Head of caudate nucleus (tissue), 42 donors: ENCODE data around the gene TNN.

Experiments
- DNase-seq, 42 donors: peaks; one replicate each; pipeline versions ENCODE4 v3.0.0 to v3.0.0-alpha.2; 2020 to 2021; ENCODE audit warnings: mixed read lengths in 7 of 42
- intact Hi-C: fragments of 100-400 bp; cut with DNase I; formaldehyde crosslinking; loops from one replicate; pipeline ENCODE4 v1.15.0; 2022

The TNN gene

DNA sequence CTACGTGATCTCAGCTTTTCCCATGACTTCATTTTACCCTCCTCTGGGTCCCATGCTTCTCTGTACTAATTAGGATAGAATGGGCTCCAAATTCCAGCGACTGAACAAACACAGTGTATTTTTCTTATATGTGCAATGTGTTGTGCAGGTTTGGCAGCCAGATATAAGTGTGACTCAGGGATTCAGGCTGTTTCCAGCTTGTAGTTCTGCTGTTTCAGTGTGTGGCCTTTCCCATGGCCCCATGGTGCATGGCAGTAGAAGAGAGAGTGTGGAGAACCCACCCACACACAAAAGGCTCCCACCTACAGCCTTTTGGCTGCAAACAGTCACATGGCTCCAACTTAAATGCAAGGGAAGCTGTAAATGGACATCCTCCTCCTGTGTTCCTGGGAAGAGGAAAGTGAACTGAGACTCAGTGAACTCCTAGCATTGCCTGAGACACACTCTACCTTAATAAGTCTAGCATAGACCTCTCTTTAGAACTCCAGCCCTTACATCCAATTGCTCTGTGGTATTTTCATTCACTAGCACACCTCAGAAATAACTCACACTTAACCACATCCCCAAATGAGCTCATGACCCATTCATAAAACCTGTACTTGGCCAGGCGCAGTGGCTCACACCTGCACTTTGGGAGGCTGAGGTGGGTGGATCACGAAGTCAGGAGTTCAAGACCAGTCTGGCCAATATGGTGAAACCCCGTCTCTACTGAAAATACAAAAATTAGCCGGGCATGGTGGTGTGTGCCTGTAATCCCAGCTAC is 66.2 kb downstream of the TNN start:
- no peak for DNase-seq
- intact Hi-C loops, result no loop called here

DNA sequence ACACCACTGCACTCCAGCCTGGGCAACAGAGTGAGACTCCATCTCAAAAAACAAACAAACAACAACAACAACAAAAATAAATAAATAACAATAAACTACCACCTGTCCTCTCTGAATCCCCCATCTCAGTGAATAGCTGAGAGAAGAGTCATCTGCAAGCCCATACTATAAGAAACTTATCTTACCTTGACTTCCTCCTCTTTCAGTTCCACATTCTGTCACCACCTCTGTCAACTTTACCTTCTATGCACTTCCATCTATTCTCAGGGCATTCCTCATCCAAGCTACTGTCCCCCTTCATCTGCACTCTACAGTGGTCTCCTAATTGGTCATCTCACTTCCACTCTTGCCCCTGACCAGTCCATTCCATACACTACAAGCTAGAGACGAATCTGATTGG is 66.9 kb downstream of the TNN start:
- intact Hi-C loops, result no loop called here

DNA sequence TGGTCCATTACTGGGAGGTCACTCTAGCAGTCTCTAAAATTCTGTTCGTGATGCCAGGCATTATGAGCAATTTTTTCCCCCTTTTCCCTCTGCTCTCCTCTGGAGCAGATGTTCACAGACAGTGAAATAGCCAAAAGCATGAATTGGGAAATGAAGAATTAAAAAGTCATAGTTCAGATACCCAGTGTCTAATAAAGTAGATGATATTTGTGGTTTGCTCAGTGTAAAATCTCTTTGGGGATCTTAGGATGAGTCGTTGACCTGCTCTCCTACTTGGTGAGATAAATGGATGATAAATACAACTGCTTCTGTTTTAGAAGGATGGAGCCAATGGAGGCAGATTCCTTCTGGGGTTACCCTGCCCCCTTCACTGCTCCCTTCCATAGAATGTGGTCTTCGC is 68.6 kb downstream of the TNN start:
- DNase-seq, result no peak
- intact Hi-C loops, result no loop called here

More for the DNA sequence above, 66.9 kb downstream of the TNN start:
- DNase-seq, result no peak

DNA sequence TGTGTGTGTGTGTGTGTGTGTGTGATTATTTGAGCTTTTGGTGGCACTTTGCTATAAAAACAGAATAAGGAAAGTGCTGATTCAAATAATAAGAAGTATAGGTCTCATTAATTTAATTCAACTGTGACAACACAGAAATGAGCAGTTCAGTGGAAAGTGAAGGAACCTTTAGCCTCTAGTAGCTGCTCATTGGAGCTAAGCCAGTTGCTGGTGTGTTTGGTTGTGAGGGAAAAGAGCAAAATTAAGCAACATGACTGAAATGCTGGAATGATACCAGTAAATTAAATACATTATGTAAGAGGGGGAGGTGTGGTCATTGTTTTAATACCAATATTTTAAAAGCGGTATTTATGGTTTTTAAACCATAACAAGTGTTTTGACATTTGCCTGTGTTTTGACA is 69.7 kb downstream of the TNN start:
- DNase-seq, result no peak
- intact Hi-C loops, result no loop called here

DNA sequence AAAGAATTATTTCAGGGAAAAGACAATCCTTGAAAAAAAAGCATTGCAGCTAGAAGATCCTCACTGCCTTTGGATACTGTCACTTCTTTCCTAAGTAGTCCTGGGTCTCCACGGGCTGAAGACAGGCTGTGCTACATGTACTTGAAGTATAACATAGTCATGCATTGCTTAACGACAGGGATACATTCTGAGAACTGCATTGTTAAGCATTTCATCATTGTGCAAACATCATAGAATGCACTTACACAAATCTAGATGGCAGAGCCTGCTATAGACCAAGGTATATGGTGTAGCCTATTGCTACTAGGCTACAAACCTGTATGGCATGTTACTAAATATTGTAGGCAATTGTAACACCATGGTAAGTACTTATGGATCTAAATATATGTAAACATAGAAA is 70.9 kb downstream of the TNN start:
- no peak for DNase-seq
- intact Hi-C loops, result no loop called here

DNA sequence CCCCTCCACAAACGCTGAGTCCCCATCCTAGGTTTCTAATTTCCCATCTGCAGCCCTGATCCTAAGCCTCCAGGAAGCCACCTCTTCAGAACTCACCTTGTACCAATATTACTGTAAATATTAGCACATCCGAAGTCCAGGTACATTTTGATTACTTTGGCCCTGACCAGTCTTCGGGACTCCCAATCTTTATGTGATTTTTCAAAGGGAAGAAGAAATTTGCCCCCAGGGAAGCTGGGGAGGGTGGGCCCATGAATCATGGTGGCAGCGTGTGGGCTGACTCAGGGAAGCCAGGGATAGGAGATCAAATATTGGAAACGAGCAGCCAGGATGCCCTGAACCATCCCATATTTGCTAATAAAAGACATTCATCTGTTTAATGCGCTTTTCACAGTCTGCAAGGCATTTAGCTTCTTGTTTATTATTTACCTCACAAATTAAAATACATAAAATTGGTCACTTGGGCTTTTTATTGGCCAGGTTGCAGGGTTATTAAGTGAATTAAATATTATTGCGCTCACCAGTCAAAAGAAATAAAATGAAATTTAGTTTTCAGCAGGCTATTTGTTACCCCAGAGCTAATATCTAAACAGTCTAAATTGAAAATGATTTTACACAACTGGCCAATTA is 78.4 kb downstream of the TNN start:
- DNase-seq, result no peak
- intact Hi-C loops, result no loop called here

DNA sequence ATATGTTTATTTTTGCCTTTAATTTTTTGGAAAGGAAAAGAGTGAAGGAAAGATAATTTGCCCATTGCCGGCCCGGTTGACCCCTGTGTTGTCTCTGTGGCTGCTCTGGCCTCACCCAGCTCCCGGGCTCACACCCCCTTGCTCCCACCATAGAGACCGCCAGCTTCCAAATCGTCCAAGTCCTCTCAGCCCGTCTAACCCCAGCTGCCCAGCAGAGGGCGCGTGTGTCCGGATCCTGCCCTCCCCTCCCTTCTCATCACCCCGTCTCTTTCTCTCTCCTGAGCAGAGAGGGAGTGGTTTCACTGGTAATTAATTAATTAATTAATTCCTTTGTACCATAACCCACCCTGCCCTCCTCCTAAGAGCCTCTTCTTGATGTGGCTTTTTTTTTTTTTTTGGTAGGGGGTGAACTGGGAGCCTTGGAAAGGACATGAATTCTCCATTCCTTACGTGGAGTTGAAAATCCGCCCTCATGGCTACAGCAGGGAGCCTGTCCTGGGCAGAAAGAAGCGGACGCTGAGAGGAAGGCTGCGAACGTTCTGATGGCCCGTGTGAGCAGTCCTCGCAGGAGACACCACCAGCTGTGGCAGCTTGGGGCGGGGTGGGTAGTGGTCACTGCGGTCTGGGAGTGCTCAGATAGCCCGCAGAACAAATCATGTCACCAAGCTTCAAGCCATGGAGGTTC is 79.0 kb downstream of the TNN start:
- intact Hi-C loops, result no loop called here

DNA sequence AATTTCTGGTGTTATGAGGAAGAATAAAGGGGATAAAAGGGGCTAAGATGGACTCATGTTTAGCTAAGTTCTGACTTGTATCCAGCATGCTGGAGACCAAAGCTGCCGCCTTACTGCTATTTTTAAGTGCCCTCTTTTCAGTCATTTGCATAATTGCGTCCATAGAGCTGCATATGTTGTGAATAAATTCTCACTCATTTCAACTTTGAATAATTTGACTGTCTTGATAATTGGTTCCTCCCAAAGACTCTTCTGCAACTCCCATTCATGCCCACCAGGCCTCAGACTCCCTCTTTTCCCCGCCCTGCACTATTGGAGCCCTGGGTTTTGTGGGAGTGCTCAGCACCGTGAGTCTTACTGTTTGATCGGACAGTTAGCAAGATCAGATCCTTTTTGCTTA is 79.9 kb downstream of the TNN start:
- intact Hi-C loops, result no loop called here
- DNase-seq, result no peak

More for the DNA sequence above, 79.0 kb downstream of the TNN start:
- peak; percentile 13 to 86 (median 62) for DNase-seq

DNA sequence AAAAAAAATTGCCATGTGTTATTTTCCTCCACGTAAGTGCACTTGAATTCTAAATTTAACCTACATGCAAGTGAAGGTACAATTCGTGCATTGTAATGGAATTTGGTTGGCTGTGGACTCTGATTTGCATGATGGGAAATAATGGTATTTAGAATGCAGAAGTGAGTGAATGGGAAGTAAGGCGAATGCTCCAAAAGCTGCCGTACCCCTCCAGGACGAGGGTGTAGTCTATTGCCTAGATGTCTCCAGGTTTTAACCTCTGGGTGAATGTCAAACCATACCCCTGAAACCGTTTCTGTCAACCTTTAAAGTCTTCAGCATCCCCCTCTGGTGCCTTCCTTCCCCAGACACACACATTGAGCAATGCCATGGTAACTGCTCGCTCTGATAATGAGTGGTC is 80.4 kb downstream of the TNN start:
- no peak for DNase-seq
- intact Hi-C loops, result no loop called here

DNA sequence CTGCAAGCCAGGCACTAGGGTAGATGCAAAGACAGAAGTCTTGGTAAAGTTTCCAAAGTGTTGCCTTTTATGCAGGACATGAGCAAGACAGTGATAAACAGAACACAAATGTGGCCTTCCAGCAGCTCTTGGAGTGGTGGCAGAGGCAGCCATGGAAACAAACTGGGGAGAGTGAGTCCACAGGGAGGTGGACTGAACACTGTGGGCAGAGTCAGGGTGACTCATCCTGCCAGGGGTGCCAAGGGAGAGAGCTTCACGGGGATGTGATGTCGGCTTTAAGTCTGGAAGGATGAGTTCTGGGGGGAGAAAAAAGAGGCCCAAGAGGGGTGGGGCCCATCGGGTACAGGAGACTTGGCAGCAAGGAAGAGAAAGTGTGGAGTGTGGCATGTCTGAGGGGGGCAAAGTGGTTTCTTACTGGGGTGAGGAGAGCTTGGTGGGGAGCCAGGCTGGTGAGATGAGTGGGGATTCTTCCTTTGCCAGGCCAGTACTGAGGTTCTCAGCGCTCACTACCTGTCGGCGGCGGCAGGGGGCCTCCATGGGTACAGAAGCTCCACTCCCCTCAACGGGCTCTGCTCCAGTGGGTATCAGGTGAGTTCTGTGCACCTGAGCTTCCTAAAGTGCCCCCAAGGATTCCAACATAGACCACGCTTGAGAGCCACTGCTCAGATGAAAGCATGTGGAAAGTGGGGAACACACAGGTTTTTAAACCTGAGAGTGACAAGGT is 83.1 kb downstream of the TNN start:
- intact Hi-C loops, result loop anchor here (10.0 kb wide), 1 partner anchor 924 kb away; no protein-coding TSS in a partner anchor

DNA sequence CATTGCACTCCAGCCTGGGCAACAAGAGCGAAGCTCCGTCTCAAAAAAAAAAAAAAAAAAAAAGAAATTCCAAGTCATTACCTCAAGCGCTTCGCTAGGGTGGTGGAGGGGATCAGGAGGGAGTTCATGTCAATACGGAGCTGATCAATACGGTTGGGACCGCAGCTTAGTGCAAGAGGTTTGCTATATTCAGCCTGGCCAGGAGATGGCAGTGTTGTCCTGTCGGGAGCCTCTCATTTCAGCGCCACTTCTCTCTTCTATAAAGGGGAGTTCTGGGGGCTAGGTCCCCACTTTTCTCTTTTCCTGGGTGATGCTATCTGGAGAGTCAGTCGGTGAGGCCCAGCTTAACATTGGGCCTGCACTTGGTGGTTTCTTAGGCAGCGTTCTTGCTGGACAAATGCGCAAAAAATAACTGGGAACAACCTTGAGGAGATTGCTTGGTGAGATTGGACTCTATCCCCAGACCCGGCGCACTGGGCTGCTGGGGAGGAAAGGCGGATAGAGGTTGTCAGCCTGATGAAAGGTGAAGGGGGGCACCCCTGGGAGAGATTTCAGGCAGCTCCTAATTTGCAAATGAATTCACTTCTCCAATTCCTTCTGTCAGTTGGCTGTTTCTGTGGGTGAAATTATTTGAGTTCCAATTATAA is 84.5 kb downstream of the TNN start:
- peak; percentile 43 to 88 (median 72) for DNase-seq
- intact Hi-C loops, result loop anchor here (10.0 kb wide), 1 partner anchor 923 kb away; no protein-coding TSS in a partner anchor

More for the DNA sequence above, 83.1 kb downstream of the TNN start:
- no peak for DNase-seq

DNA sequence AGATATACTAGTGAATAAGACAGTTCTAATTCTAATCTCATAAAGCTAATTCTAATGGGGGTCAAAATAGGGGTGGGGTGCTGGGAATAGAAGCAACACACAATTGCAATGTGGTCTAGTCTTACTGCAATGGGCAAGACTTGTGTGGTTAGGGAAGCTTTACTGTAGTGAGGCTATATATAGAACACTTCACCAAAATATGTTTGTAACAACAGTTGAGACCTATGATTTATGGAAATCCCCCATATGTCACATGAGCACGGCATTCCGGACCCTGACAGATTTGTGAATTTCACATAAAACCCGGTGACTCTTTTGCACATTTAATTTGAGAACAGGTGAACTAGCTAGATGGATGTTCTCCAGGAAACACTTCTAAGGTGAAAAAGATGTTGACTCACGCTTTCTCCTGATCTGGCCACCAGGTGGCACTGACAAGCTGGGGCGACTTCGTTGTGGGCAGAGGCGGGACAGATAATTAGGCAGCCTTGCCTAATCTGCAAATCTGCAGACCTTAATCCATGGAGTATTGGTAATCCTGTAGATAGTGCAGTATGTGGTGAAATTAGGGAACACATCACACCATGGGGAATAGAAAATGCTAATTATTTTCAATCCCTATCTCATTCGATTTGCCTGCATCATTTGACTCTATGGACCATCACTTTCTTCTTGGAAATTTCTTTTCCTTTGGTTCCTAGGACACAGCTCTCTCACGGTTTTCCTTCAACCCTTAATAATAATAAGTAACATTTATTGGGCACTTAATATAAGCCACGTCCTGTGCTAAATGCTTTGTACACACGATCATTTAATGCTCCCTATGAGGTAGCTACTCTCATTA is 87.2 kb downstream of the TNN start:
- DNase-seq, result peak; percentile 19 to 87 (median 72)
- intact Hi-C loops, result loop anchor here (5.0 to 10.0 kb wide), 2 partner anchors 167 to 920 kb away; no protein-coding TSS in a partner anchor

DNA sequence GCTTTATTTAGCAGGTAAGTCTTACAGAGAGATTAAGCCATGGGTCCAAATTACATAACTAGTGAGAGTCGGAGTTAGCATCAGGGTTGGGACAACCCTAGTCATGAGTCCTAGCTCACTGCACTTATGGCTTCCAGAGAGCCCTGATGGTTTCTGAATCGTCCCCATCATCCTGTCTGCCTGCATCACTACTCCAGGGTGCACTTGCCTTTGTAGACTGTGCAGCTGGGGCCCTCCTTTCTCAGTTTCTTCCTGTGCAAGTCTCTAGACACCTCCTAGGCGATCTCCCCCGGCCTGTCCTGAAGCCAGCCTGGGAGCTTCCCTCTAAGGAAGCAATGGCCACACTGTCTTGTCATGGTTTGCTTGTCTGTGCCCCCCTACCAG is 87.8 kb downstream of the TNN start:
- DNase-seq, result no peak
- intact Hi-C loops, result loop anchor here (5.0 to 10.0 kb wide), 2 partner anchors 167 to 919 kb away; no protein-coding TSS in a partner anchor

DNA sequence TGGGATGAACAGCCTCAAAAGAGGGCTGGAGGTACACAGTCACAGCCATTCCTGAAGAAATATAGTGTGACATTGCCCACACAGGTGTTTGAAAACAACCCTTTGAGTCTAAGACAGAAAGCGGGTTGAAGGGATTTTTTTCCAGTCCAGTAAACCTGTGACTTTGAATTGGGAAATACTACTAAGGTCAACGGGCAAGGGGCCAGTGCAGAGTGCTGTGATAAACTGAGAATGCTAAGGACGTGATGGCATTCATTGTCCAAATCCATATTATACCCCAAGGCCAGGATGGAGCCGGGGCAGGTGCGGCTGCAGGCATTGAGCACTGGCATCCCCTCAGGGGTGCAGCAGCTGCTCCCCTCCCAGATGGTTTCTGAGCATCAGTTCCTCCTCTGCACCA is 88.3 kb downstream of the TNN start:
- intact Hi-C loops, result loop anchor here (5.0 to 10.0 kb wide), 2 partner anchors 166 to 919 kb away; no protein-coding TSS in a partner anchor
- DNase-seq, result no peak

DNA sequence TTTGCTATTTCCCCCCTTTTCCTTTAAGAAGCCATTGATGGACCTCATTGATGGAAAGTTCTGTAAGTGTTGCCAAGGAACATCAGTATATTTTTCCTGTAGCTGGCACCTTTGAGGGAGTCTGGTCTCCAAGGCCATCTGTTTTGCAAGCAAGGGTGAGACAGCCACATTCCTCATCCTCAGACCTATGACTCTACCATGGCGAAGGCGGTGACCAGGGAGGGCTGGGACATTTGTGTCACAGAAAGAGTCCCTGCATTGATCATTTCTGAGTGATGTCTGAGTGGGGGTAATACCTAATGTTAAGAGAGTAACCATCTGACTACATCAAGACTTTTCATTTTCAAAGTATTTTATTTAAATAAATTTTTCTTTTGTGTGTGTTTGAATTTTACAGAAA is 89.6 kb downstream of the TNN start:
- intact Hi-C loops, result loop anchor here (5.0 to 10.0 kb wide), 2 partner anchors 165 to 918 kb away; no protein-coding TSS in a partner anchor
- DNase-seq, result no peak

DNA sequence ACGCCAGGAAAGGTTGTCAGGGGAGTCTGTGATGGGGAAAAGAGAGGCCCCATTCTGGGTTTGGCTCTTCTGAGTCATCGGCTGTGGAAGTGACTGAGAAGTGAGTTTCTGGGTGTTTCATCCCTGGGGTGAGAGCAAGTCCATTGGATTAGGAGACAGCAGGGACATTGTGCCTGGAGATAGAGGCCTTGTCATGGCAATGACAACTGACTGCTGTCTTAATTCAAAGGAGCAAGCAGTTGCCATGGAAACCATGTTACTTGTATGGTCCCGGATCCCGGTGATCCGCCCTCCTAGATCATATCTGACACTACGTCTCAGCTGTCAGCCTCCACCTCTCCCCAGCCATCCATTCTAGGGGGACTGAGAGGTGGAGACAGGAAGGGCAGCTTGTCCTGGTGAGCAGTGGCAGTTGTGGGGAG is 90.5 kb downstream of the TNN start:
- DNase-seq, result peak in 6 of 42 donors; percentile 1 to 54 (median 28)
- intact Hi-C loops, result loop anchor here (5.0 to 10.0 kb wide), 2 partner anchors 164 to 917 kb away; no protein-coding TSS in a partner anchor

DNA sequence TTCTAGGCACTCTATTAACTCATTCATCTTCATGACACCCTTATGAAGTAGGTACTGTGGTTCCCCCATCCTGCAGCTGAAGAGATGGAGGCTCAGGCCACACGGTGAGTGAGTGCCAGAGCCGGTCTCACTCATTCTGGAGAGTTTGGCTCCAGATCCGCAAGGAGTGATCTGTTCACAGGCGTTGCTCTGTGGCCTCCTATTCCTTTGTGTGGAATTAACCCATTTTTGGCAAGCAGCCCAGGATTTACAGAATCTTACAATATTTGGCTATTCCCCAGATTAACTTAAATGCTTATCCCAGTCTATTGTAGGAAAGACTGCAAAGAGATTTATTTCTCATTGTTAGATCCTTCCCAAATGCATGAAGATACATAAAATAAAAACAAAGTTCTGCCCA is 95.3 kb downstream of the TNN start:
- intact Hi-C loops, result no loop called here
- DNase-seq, result no peak

DNA sequence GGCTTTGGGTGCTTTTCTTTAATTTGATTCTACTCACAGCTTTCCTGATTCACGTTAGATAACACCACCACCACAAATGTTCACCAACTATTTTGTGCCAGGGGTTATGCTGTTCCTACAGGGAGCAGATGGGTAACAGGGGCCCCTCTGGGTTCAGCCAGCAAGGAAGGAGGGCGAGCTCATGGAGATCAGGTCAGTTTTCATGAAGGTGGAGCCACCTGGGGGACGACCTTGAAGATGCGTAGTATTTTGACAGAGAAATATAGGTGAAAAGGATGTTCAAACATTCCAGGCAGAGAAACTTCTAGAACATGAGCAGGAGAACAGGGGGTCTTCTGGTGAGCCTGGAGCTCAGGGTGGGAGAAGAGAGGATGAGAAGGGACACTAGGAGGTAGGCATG is 96.1 kb downstream of the TNN start:
- intact Hi-C loops, result no loop called here
- DNase-seq, result no peak
